Hematopoietic multipotent progenitor cell treated with erythropoietin and hydrocortisone succinate and interleukin-3 and kit ligand, for 17 days (in vitro differentiated cells): Measurements from ENCODE around the gene MIEN1.
A peak's percentile ranks its signal among the peaks of the same experiment; 100 is the strongest.
"Not testable (repeated sequence)": the region's sequence is repeated elsewhere in the genome, so short reads cannot be mapped to it uniquely, and the experiment has no call there.

Experiments
- DNase-seq: peaks from one replicate; pipeline ENCODE4 v3.0.0-alpha.2; 2015; ENCODE audit warnings: low spot score

Gene MIEN1

GRCh38 chr17:39755554-39756379 is 25.4 kb upstream of the MIEN1 start:
- no peak for DNase-seq

- no peak for DNase-seq
These were observed 24.7 kb upstream of the MIEN1 start for GRCh38 chr17:39754958-39755553.

GRCh38 chr17:39754161-39754957 is 24.0 kb upstream of the MIEN1 start:
- DNase-seq: peak; percentile 85

GRCh38 chr17:39753514-39754160 is 23.3 kb upstream of the MIEN1 start:
- DNase-seq: no peak

- no peak for DNase-seq
These were observed 22.0 kb upstream of the MIEN1 start for GRCh38 chr17:39752241-39752881.

GRCh38 chr17:39751637-39752036 is 21.3 kb upstream of the MIEN1 start:
- no peak for DNase-seq

GRCh38 chr17:39751016-39751543 is 20.7 kb upstream of the MIEN1 start:
- no peak for DNase-seq

- no peak for DNase-seq
These were observed 20.0 kb upstream of the MIEN1 start for GRCh38 chr17:39750131-39751015.

- DNase-seq: not testable (repeated sequence)
These were observed 18.2 kb upstream of the MIEN1 start for GRCh38 chr17:39748444-39749034.

GRCh38 chr17:39747745-39748144 is 17.4 kb upstream of the MIEN1 start:
- no peak for DNase-seq

- DNase-seq: no peak
These were observed 15.8 kb upstream of the MIEN1 start for GRCh38 chr17:39746145-39746461.

GRCh38 chr17:39745335-39746144 is 15.2 kb upstream of the MIEN1 start:
- no peak for DNase-seq

- no peak for DNase-seq
These were observed 14.5 kb upstream of the MIEN1 start for GRCh38 chr17:39744836-39745215.

GRCh38 chr17:39744075-39744835 is 13.9 kb upstream of the MIEN1 start:
- no peak for DNase-seq

- no peak for DNase-seq
These were observed 12.6 kb upstream of the MIEN1 start for GRCh38 chr17:39742856-39743436.

- no peak for DNase-seq
These were observed 12.0 kb upstream of the MIEN1 start for GRCh38 chr17:39742126-39742855.

GRCh38 chr17:39740357-39741111 is 10.2 kb upstream of the MIEN1 start:
- DNase-seq: no peak
